GM18505 (cell line): ENCODE results near the gene CLEC4A.
"Not testable (repeated sequence)": the region's sequence is repeated elsewhere in the genome, so short reads cannot be mapped to it uniquely, and the experiment has no call there.

Source experiments
- ATAC-seq: cut with Tn5 transposase; IDR thresholded peaks from one replicate; pipeline ENCODE4 v1.9.1; 2021; ENCODE audit not compliant: unreplicated experiment
- POLR2A ChIP-seq: IDR thresholded peaks from 4 replicates; pipeline ENCODE4 v1.6.1; 2011; ENCODE audit warnings: borderline replicate concordance; ENCODE audit not compliant: insufficient read depth, insufficient read length; ENCODE audit errors: extremely low read depth

Gene CLEC4A

DNA sequence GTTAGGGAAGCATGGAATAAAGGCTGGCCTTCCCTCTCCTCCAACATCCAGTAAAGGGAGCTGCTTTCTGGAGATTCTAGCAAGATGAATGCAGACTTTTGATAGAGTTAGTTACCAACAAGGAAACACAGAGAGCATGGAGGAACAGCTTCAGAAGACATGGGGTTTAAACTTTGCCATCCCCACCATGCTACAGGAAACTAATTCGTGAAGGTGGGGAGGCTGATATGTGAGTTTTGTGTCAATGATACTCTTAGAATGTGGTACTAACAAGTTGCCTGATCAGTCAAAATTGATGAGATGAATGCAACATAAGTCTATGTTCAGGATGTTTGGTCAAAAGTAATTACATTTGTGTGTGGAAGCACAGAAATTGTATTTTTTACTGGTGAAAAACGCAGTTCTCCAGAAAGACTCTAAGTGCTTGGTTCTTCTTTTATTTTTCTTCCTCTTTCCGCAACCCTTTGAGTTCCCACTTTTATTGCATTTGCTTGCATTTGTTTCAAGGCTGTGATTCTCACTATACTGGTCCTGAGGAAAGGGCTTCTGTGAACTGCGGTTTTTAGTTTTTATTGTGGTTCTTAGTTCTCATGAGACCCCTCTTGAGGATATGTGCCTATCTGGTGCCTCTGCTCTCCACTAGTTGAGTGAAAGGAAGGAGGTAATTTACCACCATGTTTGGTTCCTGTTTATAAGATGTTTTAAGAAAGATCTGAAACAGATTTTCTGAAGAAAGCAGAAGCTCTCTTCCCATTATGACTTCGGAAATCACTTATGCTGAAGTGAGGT lies at the start of gene CLEC4A:
Gene CLEC4A, plus strand, starts transcription at position 494 of the 789 bp plus-strand sequence. Its CDS starts 262 bp downstream, at position 756.
- ATAC-seq: no peak
- TF ChIP-seq POLR2A: no peak

DNA sequence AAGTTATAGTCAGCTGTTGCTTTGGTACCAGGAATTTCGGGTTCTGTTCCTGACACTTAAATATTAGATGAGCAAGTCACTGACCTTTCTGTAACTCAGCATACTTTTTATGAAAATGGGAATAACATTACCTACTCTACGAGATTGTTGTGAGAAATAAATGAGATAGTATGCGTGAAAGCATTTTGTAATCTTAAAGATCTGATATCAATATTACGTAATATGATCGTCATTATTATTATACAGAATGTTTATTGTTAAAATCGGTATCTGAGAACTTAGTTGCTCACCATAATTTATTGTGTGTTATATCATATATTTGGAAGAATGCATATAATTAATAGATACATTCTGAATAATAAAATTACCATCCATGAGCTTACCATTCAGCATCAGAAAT lies 47.5 kb upstream of the CLEC4A start:
- no peak for TF ChIP-seq POLR2A
- ATAC-seq: no peak

DNA sequence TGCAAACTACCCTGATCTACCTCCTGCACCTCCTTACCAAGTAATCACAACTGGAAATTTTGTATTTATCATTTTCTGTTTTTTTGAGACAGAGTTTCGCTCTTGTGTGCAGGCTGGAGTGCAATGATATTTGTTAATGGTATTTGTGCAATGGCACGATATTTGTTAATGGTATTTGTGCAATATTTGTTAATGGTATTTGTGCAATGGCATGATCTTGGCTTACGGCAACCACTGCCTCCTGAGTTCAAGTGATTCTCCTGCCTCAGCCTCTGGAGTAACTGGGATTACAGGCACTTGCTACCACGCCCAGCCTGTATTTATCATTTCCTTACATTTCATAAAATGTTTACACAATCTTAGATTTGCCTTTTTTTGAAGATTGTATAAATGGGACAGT lies 47.1 kb upstream of the CLEC4A start:
- no peak for TF ChIP-seq POLR2A
- no peak for ATAC-seq

DNA sequence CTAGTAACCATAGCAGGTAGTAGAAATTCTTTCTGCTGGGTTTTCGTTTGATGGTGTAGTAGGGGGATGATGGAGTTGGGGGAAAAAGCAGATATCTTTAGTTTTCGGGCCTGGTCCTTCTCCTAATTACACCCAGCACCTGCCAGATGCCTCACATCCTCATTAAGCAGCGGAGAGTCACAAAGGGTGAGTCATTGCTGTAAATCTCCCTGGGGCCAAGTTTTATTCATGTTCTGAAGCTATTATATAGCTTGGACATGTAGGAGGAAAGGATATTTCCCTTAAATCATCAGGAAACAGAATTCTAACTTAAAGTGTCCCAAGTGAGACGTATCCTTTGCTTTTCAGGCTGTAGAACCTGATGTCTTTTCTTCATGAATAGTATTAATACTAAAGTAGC lies 46.2 kb upstream of the CLEC4A start:
- TF ChIP-seq POLR2A: no peak
- ATAC-seq: no peak

DNA sequence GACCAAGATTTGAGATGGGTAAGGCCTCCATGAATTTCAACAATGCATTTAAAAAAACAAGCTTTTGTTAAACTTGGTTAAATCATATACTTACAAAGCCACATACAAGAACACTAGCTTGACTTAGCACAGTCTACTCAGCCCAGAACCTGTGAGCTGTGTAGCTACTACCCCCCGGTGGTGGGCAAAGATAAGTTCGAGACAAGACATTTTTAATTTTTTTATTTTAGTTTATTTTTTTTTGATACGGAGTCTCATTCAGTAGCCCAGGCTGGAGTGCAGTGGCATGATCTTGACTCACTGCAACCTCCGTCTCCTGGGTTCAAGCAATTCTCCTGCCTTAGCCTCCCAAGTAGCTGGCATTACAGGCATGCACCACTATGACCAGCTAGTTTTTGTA lies 45.0 kb upstream of the CLEC4A start:
- no peak for ATAC-seq
- TF ChIP-seq POLR2A: no peak

DNA sequence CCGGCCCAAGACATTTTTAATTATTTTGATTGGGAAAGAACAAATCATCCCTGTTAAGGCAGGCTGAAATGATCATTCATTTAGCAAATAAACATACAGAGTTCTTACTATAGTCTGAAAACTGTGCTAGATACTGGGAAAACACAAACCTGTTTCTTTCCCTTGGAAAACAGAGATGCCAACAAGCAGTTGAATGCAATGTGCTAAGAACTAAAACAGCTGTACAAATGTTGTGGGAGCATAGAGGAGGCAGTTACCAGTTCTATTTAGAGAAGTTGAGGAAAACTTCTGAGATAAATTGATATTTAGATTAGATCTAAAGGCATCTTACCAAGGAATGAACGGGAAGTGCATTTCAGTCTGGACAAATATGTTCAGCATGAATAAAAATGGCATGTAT lies 44.5 kb upstream of the CLEC4A start:
- no peak for TF ChIP-seq POLR2A
- no peak for ATAC-seq

DNA sequence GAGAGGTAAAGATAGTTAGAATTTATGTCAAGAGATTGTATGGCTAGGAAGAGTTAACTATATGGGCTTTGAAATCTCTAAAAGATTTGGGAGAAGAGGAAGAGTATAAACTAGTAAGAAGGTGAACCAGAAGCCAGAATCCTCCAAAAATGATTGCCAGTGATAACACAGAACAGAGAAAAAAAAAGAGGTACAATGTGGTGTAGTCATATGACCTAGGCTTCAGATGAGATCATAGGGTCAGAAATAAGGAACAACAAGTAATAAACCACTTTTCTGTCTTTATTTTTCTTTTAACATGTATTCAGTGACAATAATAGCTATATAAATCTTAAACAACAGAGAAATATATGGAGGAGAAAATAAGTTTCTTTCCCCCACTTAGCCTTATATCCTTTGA lies 43.3 kb upstream of the CLEC4A start:
- no peak for TF ChIP-seq POLR2A
- no peak for ATAC-seq

DNA sequence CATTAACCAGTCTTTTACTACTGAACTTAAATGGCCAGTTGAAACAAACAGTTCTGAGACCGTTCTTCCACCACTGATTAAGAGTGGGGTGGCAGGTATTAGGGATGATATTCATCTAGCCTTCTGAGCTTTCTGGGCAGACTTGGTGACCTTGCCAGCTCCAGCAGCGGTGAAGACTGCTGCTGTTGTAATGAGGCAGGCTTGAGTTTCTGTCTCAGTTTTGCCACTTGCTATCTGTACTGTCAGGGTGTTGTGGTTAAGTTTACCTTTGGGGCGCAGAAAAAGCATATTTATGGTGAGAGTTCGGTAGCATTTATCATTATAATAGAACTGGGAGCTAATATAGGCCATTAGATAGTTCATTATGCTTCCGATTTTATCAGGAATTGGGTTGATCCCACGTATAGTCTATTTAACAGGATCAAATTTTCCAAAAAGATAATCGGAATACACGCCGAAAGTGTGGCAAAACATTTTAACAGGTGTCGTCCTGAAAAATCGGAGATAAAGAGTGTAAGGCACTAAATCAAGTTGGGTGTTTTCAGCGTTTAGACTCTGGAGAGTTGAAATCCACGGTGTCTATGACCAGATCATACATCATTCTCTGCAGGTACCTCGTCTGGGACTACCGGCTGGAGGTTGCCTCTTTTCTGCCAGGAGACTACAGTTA lies 42.0 kb upstream of the CLEC4A start:
- no peak for TF ChIP-seq POLR2A
- no peak for ATAC-seq

DNA sequence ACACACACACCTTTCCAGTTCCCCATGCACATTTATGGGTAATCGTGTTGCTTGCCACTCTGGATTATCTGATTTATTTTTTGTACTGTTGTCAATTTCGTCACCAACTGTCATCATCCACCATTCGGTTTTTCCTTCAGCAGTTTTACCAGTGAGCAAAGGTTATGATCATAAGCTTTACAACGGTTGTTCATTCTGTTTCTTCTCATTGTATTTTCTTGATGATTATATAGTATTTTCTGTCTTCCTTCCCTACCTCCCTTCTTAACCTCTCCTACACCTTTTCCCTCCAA lies 40.7 kb upstream of the CLEC4A start:
- no peak for ATAC-seq

DNA sequence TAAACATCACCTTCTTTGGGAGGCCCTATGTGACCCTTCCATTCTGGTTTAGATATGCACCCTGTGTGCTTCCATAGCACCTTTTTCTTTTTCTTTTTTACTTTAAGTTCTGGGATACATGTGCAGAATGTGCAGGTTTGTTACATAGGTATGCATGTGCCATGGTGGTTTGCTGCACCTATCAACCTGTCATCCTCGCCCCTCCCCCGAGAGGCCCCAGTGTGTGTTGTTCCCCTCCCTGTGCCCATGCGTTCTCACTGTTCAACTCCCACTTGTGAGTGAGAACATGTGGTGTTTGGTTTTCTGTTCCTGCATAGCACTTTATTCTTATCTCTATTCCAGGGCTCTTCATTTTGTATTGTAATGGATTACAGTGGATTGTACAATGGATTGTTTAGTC lies 39.1 kb upstream of the CLEC4A start:
- not testable (repeated sequence) for ATAC-seq

More for the DNA sequence above, 40.7 kb upstream of the CLEC4A start:
- no peak for TF ChIP-seq POLR2A

DNA sequence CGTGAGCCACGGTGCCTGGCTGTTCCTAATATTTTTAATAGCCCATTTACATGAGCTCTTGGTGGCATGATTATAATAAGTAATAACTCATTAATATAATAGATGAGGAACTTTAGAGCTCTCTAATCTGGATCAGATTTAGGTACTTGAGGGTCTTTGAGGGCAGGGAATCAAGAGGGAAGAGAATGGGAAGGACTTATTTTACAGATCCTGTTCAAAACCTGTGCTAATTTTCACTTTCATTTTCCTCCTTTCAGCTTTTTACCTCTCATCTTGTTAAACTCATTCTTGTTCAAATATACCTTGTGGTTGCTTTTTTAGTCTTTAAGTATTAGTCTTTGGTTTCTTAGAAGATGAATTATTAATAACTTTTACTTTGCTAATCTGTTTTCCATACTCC lies 35.8 kb upstream of the CLEC4A start:
- TF ChIP-seq POLR2A: no peak
- no peak for ATAC-seq

DNA sequence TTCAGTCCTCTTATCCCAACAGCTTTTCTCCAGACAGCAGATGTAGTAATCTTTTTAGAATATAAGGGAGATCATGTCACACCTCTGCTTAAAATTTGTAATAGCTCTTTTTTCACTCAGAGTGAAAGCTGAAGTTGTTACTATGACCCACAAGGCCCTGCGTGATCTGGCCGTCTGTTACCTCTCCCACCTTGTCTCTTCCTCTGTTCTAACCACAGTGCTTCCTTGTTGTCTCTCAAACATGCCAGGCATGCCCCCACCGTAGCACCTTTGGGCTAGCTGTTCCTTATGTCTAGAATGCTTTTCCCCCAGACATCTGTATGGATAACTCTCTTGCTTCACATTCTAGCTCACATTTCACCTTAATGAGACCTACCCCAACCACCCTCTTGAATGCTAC lies 34.8 kb upstream of the CLEC4A start:
- ATAC-seq: no peak
- no peak for TF ChIP-seq POLR2A

DNA sequence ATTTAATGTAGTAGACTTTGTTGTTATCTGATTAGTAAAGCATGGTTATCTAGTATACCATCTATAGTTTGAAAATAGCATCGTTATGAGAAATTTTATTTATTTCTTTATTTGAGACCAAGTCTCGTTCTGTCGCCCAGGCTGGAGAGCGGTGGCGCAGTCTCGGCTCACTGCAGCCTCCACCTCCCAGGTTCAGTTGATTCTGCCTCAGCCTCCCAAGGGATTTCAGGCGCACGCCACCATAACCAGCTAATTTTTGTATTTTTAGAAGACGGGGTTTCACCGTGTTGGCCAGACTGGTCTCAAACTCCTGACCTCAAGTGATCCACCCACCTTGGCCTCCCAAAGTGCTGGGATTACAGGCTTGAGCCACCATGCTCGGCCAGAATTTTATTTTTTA lies 34.1 kb upstream of the CLEC4A start:
- not testable (repeated sequence) for ATAC-seq

DNA sequence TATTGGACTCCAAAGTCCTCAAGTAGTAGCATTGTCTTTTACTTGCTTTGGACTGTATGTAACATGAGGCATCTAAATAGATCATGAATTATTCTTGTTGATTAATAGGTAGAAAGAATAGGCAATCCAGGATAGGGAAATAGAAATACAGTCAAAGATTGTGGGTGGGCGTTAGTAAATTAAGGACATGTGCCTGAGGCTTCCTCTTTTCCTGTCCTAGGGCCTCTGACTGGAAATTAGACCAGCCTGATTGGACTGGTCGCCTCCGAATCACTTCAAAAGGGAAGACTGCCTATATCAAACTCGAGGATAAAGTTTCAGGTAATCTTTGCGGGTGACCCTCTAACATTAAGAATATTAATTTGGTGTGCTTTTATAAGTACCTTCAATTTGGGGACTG lies 33.7 kb upstream of the CLEC4A start:
- no peak for ATAC-seq
- TF ChIP-seq POLR2A: no peak

DNA sequence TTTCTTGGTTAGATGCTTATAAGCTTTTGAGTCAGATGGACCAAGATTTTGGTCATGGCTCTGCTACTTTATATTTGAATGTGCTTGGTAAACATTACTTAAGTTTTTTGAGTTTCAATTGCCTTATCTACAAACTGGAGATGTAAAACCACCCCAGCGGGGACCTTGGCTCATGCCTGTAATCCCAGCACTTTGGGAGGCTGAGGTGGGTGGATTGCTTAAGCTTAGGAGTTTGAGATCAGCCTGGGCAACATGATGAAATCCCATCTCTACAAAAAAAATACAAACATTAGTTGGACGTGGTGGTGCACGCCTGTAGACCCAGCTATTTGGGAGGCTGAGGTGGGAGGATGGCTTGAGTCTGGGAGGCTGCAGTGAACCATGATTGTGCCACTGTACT lies 30.1 kb upstream of the CLEC4A start:
- no peak for TF ChIP-seq POLR2A
- no peak for ATAC-seq
